Measurements from ENCODE around the gene VARS2.

DNA sequence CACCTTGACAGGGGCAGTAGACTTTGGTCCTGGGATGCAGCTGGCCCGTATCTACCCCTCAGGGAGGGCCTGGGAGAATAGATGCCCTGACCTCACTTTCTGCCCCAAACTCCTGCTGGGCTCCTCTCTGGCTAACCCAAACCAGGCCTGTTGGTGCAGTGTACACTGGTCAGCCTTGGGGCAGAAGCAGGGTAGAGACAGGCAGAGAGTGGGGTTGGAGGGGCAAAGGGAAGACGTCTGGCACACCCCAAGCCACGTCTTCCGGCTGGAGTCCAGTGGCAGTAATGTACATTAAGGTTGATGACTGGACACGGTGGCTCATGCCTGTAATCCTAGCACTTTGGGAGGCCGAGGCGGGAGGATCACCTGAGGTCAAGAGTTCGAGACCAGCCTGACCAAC, 20.4 kb upstream of the VARS2 start:
- TF ChIP-seq, protein P1, sequence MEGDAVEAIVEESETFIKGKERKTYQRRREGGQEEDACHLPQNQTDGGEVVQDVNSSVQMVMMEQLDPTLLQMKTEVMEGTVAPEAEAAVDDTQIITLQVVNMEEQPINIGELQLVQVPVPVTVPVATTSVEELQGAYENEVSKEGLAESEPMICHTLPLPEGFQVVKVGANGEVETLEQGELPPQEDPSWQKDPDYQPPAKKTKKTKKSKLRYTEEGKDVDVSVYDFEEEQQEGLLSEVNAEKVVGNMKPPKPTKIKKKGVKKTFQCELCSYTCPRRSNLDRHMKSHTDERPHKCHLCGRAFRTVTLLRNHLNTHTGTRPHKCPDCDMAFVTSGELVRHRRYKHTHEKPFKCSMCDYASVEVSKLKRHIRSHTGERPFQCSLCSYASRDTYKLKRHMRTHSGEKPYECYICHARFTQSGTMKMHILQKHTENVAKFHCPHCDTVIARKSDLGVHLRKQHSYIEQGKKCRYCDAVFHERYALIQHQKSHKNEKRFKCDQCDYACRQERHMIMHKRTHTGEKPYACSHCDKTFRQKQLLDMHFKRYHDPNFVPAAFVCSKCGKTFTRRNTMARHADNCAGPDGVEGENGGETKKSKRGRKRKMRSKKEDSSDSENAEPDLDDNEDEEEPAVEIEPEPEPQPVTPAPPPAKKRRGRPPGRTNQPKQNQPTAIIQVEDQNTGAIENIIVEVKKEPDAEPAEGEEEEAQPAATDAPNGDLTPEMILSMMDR (IDR thresholded peaks at IDR 0.05), result no peak
- TF ChIP-seq EP300 (IDR thresholded peaks at IDR 0.05) (no peak), POLR2A (IDR thresholded peaks at IDR 0.05) (no peak), POLR2AphosphoS5 (IDR thresholded peaks at IDR 0.05) (no peak)
